ENCODE data around the gene EIF1B. TPM values are rescaled to one million over a fixed set of nuclear protein-coding genes. Genes with fewer than 3 reads are reported as not detected.

EIF1B gene
- total RNA-seq, 2 donors from 2014 or later: 63.9 to 131 TPM

- no peaks in the 10 kb centered on the region for H3K27me3 ChIP-seq
- no peaks in the 10 kb centered on the region for H3K36me3 ChIP-seq
- DNase-seq (ENCODE audit: low spot score): no peak
- H3K27ac ChIP-seq: no peak overlapping the region
- TF ChIP-seq CTCF (IDR thresholded peaks at IDR 0.05): no peak
- H3K4me3 ChIP-seq: no peak overlapping the region
- no peaks in the 10 kb centered on the region for H3K9me3 ChIP-seq
- no peaks in the 10 kb centered on the region for H3K4me1 ChIP-seq
Measured at GRCh38 chr3:40337136-40338108, 27.9 kb downstream of the EIF1B start.

- no peak for TF ChIP-seq CTCF (IDR thresholded peaks at IDR 0.05)
- Histone ChIP-seq H3K9me3 (no peaks in the 10 kb centered on the region), H3K4me1 (no peaks in the 10 kb centered on the region), H3K27ac (no peak overlapping the region), H3K4me3 (no peak overlapping the region), H3K27me3 (no peaks in the 10 kb centered on the region), H3K36me3 (no peaks in the 10 kb centered on the region)
- no peak for DNase-seq (ENCODE audit: low spot score)
Measured at GRCh38 chr3:40339871-40340270, 30.4 kb downstream of the EIF1B start.

GRCh38 chr3:40340541-40341170 lies 31.1 kb downstream of the EIF1B start:
- H3K27ac ChIP-seq: no peak overlapping the region
- H3K27me3 ChIP-seq: no peaks in the 10 kb centered on the region
- no peaks in the 10 kb centered on the region for H3K36me3 ChIP-seq
- no peak for DNase-seq (ENCODE audit: low spot score)
- no peaks in the 10 kb centered on the region for H3K4me1 ChIP-seq
- H3K4me3 ChIP-seq: no peak overlapping the region
- no peak for TF ChIP-seq CTCF (IDR thresholded peaks at IDR 0.05)
- no peaks in the 10 kb centered on the region for H3K9me3 ChIP-seq

GRCh38 chr3:40341671-40342070 lies 32.2 kb downstream of the EIF1B start:
- no peak for DNase-seq (ENCODE audit: low spot score)
- no peaks in the 10 kb centered on the region for H3K4me1 ChIP-seq
- no peak overlapping the region for H3K27ac ChIP-seq
- no peaks in the 10 kb centered on the region for H3K9me3 ChIP-seq
- TF ChIP-seq CTCF (IDR thresholded peaks at IDR 0.05): no peak
- H3K4me3 ChIP-seq: no peak overlapping the region
- no peaks in the 10 kb centered on the region for H3K36me3 ChIP-seq
- no peaks in the 10 kb centered on the region for H3K27me3 ChIP-seq

- Histone ChIP-seq H3K4me3 (no peak overlapping the region), H3K4me1 (no peaks in the 10 kb centered on the region), H3K36me3 (no peaks in the 10 kb centered on the region), H3K27me3 (no peaks in the 10 kb centered on the region), H3K9me3 (no peaks in the 10 kb centered on the region), H3K27ac (no peak overlapping the region)
- no peak for TF ChIP-seq CTCF (IDR thresholded peaks at IDR 0.05)
- DNase-seq (ENCODE audit: low spot score): no peak
Measured at GRCh38 chr3:40350529-40350928, 41.0 kb downstream of the EIF1B start.

Measured in right atrium auricular region (tissue), 2 donors.